Stimulated activated naive CD4-positive, alpha-beta T cell treated with Interleukin-2 at 50 U/mL for 16 hours (primary cell): ENCODE results near the gene RPS19BP1.
A peak's percentile ranks its signal among the peaks of the same experiment; 100 is the strongest.

Source experiments
- DNase-seq: peaks from one replicate; lab custom pipeline; 2025; lab: John Stamatoyannopoulos, UW

The RPS19BP1 gene

GRCh38 chr22:39490135-39490798 lies 42.3 kb downstream of the RPS19BP1 start:
- DNase-seq: peak; percentile 80

GRCh38 chr22:39489094-39490068 lies 43.2 kb downstream of the RPS19BP1 start:
- no peak for DNase-seq

GRCh38 chr22:39488563-39489083 lies 43.9 kb downstream of the RPS19BP1 start:
- DNase-seq: no peak

- DNase-seq: no peak
Observed at GRCh38 chr22:39487826-39488520, 44.6 kb downstream of the RPS19BP1 start.

DNA sequence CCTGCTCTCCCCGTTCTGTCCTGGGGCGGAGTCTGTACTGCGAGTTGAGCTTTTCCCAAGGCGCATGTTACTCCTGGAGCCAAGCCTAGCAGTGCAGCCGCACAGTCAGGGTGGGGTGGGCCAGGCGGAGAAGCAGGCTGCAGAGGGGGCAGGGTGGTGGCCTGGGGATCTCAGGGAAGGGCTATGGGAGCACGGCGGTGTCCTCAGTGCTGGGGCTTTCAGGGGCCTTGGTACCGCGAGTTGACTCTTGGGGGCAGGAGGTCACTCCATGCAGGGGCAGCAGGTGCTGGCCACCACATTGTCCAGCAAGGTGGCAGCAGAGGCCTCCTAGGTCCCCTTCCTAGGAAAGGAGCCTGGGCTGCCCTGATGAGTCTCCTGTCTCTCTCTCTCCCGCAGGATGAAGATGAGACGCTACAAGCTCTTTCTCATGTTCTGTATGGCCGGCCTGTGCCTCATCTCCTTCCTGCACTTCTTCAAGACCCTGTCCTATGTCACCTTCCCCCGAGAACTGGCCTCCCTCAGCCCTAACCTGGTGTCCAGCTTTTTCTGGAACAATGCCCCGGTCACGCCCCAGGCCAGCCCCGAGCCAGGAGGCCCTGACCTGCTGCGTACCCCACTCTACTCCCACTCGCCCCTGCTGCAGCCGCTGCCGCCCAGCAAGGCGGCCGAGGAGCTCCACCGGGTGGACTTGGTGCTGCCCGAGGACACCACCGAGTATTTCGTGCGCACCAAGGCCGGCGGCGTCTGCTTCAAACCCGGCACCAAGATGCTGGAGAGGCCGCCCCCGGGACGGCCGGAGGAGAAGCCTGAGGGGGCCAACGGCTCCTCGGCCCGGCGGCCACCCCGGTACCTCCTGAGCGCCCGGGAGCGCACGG lies 45.4 kb downstream of the RPS19BP1 start:
- no peak for DNase-seq

DNA sequence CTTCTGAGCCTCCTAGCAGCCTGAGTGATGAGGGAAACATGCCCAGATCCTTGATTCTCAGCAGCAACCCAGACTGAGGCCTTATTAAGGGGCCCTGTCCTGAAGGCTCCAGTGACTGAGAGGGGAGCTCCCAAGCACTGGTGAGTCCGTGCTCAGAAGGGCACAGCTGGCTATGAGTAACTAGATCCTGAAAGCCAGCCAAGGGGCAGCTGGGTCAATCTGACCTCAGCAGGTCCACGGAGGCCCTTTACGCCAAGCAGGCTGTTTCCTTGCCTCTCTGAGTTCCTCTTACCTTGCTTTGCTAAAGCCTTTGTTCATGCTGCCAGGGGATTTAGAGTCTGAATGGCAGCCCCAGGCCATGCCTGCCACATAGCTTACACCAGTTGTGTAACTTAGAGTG lies 49.8 kb downstream of the RPS19BP1 start:
- no peak for DNase-seq

- no peak for DNase-seq
Observed at GRCh38 chr22:39481595-39481994, 51.0 kb downstream of the RPS19BP1 start.

GRCh38 chr22:39481054-39481453 lies 51.5 kb downstream of the RPS19BP1 start:
- no peak for DNase-seq

DNA sequence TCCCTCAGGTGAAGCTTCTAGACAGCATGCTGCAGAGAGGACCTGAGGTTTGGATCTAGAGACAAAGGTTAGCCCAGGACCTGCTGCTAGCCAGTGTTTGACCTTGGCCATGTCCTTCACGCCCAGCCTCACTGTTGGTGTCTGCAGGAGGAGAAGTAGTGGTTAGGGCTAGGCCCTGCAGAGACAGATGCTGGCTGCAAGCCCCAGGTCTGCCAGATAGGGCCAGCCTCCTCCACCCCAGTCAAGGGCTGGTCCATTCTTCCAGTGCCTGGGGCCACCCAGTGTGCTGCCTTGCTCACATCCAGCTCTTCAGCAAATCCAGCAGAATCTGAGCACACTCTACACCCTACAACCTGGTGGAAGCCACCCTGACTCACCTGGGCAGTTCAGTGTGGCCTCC lies 52.0 kb downstream of the RPS19BP1 start:
- no peak for DNase-seq

DNA sequence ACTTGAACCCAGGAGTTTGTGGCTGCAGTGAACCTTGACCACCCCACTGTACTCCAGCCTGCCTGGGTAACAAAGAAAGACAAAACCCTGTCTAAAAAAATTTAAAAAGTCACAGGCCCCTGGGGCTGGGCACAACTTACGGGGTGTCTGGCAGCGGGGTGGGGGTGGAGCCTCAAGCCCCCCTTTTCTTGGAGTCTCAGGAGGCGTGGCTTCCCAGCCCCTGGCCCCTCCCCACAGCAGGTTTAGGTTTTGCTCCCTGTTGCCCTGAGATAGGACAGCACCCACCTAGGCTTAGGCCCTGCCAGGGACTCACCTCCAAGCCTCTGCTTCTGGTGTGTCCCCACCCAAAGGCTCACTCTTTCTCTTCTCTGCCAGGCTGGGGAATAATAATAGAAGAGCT lies 53.3 kb downstream of the RPS19BP1 start:
- no peak for DNase-seq
